CD4-positive, CD25-positive, alpha-beta regulatory T cell (primary cell): Measurements from ENCODE around the gene CEP152. TPM values are rescaled to one million over a fixed set of nuclear protein-coding genes. Genes with fewer than 3 reads are reported as not detected.

Experiments
- ATAC-seq, 2 donors: fragments of 150-1000 bp; cut with Tn5 transposase; one replicate each; pipeline ENCODE4 v1.10.0; 2021; ENCODE audit warnings: low read depth in 2 of 2, moderate number of reproducible peaks in 2 of 2, moderate library complexity in 1 of 2
- DNase-seq, 3 donors: peaks; one replicate each; pipeline versions ENCODE4 v3.0.0 to v3.0.0-alpha.2; 2012 to 2022; ENCODE audit warnings: mixed read lengths in 1 of 3
- H3K27ac ChIP-seq: one replicate; pipeline ENCODE4 v1.7.0; 2013; ENCODE audit warnings: mild to moderate bottlenecking, low read length; ENCODE audit not compliant: insufficient read depth, poor library complexity, severe bottlenecking
- H3K27me3 ChIP-seq: one replicate; pipeline ENCODE4 v1.7.0; 2013; ENCODE audit warnings: low read length; ENCODE audit not compliant: control insufficient read depth, insufficient read depth
- H3K36me3 ChIP-seq: one replicate; pipeline ENCODE4 v1.7.0; 2013; ENCODE audit warnings: mild to moderate bottlenecking, low read length, moderate library complexity; ENCODE audit not compliant: control insufficient read depth, insufficient read depth
- H3K4me1 ChIP-seq: 2 replicates; pipeline ENCODE4 v1.7.0; 2013; ENCODE audit warnings: mild to moderate bottlenecking, low read length; ENCODE audit not compliant: insufficient read depth, control insufficient read depth, poor library complexity, severe bottlenecking
- H3K4me3 ChIP-seq: one replicate; pipeline ENCODE4 v1.7.0; 2013; ENCODE audit warnings: low read depth, mild to moderate bottlenecking, low read length, moderate library complexity
- H3K9me3 ChIP-seq, 2 experiments: 1 replicate in 1 of 2; 2 replicates in 1 of 2; pipeline ENCODE4 v1.7.0; 2013; ENCODE audit warnings: low read length in 2 of 2, mild to moderate bottlenecking in 1 of 2, moderate library complexity in 1 of 2; ENCODE audit not compliant: control insufficient read depth in 2 of 2
- H3K27ac Mint-ChIP-seq, 3 donors: one replicate each; pipeline ENCODE4 v1.8.0; 2020 to 2022; ENCODE audit warnings: mild to moderate bottlenecking in 3 of 3, mixed read lengths in 3 of 3, moderate library complexity in 2 of 3
- H3K27me3 Mint-ChIP-seq: one replicate; pipeline ENCODE4 v1.8.0; 2022; ENCODE audit warnings: mild to moderate bottlenecking, mixed read lengths
- H3K36me3 Mint-ChIP-seq: one replicate; pipeline ENCODE4 v1.8.0; 2020; ENCODE audit warnings: mixed read lengths
- H3K4me1 Mint-ChIP-seq, 4 donors: one replicate each; pipeline ENCODE4 v1.8.0; 2020 to 2022; ENCODE audit warnings: mixed read lengths in 4 of 4, mild to moderate bottlenecking in 1 of 4
- H3K4me3 Mint-ChIP-seq, 4 donors: one replicate each; pipeline ENCODE4 v1.8.0; 2020 to 2022; ENCODE audit warnings: mild to moderate bottlenecking in 4 of 4, mixed read lengths in 4 of 4, moderate library complexity in 3 of 4
- H3K9me3 Mint-ChIP-seq, 7 donors: one replicate each; pipeline ENCODE4 v1.8.0; 2020 to 2022; ENCODE audit warnings: mixed read lengths in 7 of 7, mild to moderate bottlenecking in 3 of 7, moderate library complexity in 2 of 7
- polyA plus RNA-seq, 4 donors: library from polyadenylated mRNA; unstranded; fragments of 300-500 nt; fragmentation: Illumina TruSeq; gene quantifications; one replicate each; pipeline ENCODE4 v1.2.3, GENCODE V29; 2021
- total RNA-seq: library from RNA; stranded (reverse); gene quantifications from one replicate; pipeline ENCODE4 v1.2.3, GENCODE V29; 2022

CEP152 gene
- total and polyA plus RNA-seq, 5 donors from 2014 or later: 3.4 to 15.8 (median 4.0) TPM

DNA sequence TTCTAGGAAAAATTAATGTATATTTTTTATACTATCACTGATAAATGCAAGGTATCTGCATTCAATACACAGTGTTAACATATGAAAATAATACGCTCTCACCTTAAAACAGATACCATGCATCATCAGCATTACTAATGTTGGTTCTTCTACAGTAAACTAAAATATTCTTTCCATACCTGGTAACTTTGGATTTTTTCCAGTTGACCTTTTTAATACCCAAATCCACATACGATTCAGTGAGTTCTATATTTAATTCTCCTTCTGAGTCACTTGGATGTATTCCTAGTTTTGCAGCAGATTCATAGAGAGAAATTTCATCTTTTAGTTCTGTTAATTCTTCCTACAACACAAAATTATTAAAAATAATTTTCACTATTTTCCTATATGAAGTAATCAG lies 29.9 kb downstream of the CEP152 start:
- no peak overlapping the region for H3K27ac ChIP-seq
- peaks cover 0 to 2% (median 0%) of the 10 kb centered on the region in 4 donors for H3K4me1 Mint-ChIP-seq
- H3K36me3 Mint-ChIP-seq: peaks cover 42% of the 10 kb centered on the region
- H3K27ac Mint-ChIP-seq: no peak overlapping the region
- H3K4me3 Mint-ChIP-seq: no peak overlapping the region
- no peaks in the 10 kb centered on the region for H3K27me3 ChIP-seq
- ATAC-seq: no peak
- H3K27me3 Mint-ChIP-seq: no peaks in the 10 kb centered on the region
- no peak overlapping the region for H3K4me3 ChIP-seq
- H3K36me3 ChIP-seq: peaks cover 28% of the 10 kb centered on the region
- no peaks in the 10 kb centered on the region for H3K4me1 ChIP-seq
- no peaks in the 10 kb centered on the region for H3K9me3 ChIP-seq
- no peak for DNase-seq
- no peaks in the 10 kb centered on the region for H3K9me3 Mint-ChIP-seq

DNA sequence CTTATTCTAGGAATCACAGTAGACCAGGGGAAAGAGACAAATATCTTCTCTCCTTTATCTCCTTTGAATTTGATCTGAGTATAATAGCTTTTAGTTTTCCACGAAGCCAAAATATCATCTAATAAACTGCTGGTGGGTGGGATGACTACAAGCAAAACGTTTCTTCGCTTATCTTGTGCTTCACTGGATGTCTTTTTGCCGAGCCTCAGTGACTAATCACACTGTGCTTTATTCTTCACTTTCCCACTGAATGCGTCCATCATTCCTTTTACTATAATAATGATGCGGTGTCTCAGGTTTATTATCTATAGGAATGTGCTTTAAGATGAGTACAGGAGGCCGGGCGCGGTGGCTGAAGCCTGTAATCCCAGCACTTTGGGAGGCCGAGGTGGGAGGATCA lies 32.5 kb downstream of the CEP152 start:
- Histone ChIP-seq H3K9me3 (peaks cover 0 to 6% of the 10 kb centered on the region in 2 experiments), H3K27ac (no peak overlapping the region), H3K4me3 (no peak overlapping the region), H3K27me3 (no peaks in the 10 kb centered on the region), H3K36me3 (peaks cover 31% of the 10 kb centered on the region), H3K4me1 (no peaks in the 10 kb centered on the region)
- DNase-seq (no peak), ATAC-seq (no peak)
- H3K9me3 Mint-ChIP-seq: peaks cover 0 to 8% (median 0%) of the 10 kb centered on the region in 7 donors
- H3K27me3 Mint-ChIP-seq: no peaks in the 10 kb centered on the region
- H3K36me3 Mint-ChIP-seq: peaks cover 52% of the 10 kb centered on the region
- peak overlapping the region in 2 of 3 donors; percentile 22 to 32 for H3K27ac Mint-ChIP-seq
- no peak overlapping the region for H3K4me3 Mint-ChIP-seq
- peaks cover 0 to 6% (median under 1%) of the 10 kb centered on the region in 4 donors for H3K4me1 Mint-ChIP-seq

GRCh38 chr15:48777645-48778330 lies 33.1 kb downstream of the CEP152 start:
- peaks cover 29% of the 10 kb centered on the region for H3K36me3 ChIP-seq
- peaks cover 48% of the 10 kb centered on the region for H3K36me3 Mint-ChIP-seq
- H3K9me3 Mint-ChIP-seq: peaks cover 0 to 8% (median 2%) of the 10 kb centered on the region in 7 donors
- peaks cover 0 to 9% (median 2%) of the 10 kb centered on the region in 4 donors for H3K4me1 Mint-ChIP-seq
- no peaks in the 10 kb centered on the region for H3K4me1 ChIP-seq
- ATAC-seq (no peak), DNase-seq (no peak)
- H3K27me3 Mint-ChIP-seq: no peaks in the 10 kb centered on the region
- H3K27ac Mint-ChIP-seq: no peak overlapping the region
- peaks cover 0 to 6% of the 10 kb centered on the region in 2 experiments for H3K9me3 ChIP-seq
- no peak overlapping the region for H3K4me3 ChIP-seq
- H3K27ac ChIP-seq: no peak overlapping the region
- H3K27me3 ChIP-seq: no peaks in the 10 kb centered on the region
- no peak overlapping the region for H3K4me3 Mint-ChIP-seq

- no peaks in the 10 kb centered on the region for H3K27me3 ChIP-seq
- Mint-ChIP-seq H3K4me3 (no peak overlapping the region), H3K36me3 (peaks cover 46% of the 10 kb centered on the region), H3K27ac (no peak overlapping the region), H3K4me1 (peaks cover 0 to 14% (median 5%) of the 10 kb centered on the region in 4 donors), H3K27me3 (no peaks in the 10 kb centered on the region), H3K9me3 (peaks cover 0 to 8% (median 2%) of the 10 kb centered on the region in 7 donors)
- ATAC-seq (no peak), DNase-seq (no peak)
- no peak overlapping the region for H3K27ac ChIP-seq
- no peak overlapping the region for H3K4me3 ChIP-seq
- H3K4me1 ChIP-seq: no peaks in the 10 kb centered on the region
- peaks cover 23% of the 10 kb centered on the region for H3K36me3 ChIP-seq
- peaks cover 0 to 6% of the 10 kb centered on the region in 2 experiments for H3K9me3 ChIP-seq
Measured at GRCh38 chr15:48775546-48775945, 35.3 kb downstream of the CEP152 start.

- Histone ChIP-seq H3K27ac (no peak overlapping the region), H3K36me3 (peaks cover 20% of the 10 kb centered on the region), H3K27me3 (no peaks in the 10 kb centered on the region), H3K4me1 (no peaks in the 10 kb centered on the region), H3K4me3 (no peak overlapping the region), H3K9me3 (peaks cover 0 to 6% of the 10 kb centered on the region in 2 experiments)
- Mint-ChIP-seq H3K9me3 (peaks cover 0 to 8% (median 2%) of the 10 kb centered on the region in 7 donors), H3K36me3 (peaks cover 48% of the 10 kb centered on the region), H3K27ac (no peak overlapping the region), H3K27me3 (no peaks in the 10 kb centered on the region), H3K4me1 (peaks cover 0 to 14% (median 5%) of the 10 kb centered on the region in 4 donors), H3K4me3 (no peak overlapping the region)
- ATAC-seq (no peak), DNase-seq (no peak)
Measured at GRCh38 chr15:48774484-48774883, 36.4 kb downstream of the CEP152 start.

- peaks cover 0 to 1% (median 0%) of the 10 kb centered on the region in 7 donors for H3K9me3 Mint-ChIP-seq
- Histone ChIP-seq H3K27ac (no peak overlapping the region), H3K4me3 (no peak overlapping the region), H3K4me1 (no peaks in the 10 kb centered on the region), H3K27me3 (no peaks in the 10 kb centered on the region), H3K36me3 (peaks cover 37% of the 10 kb centered on the region), H3K9me3 (no peaks in the 10 kb centered on the region)
- no peaks in the 10 kb centered on the region for H3K27me3 Mint-ChIP-seq
- H3K36me3 Mint-ChIP-seq: peaks cover 59% of the 10 kb centered on the region
- ATAC-seq (no peak), DNase-seq (no peak)
- peaks cover 0 to 4% (median 2%) of the 10 kb centered on the region in 4 donors for H3K4me1 Mint-ChIP-seq
- H3K4me3 Mint-ChIP-seq: no peak overlapping the region
- no peak overlapping the region for H3K27ac Mint-ChIP-seq
Measured at GRCh38 chr15:48766196-48766595, 44.7 kb downstream of the CEP152 start.

- Histone ChIP-seq H3K9me3 (no peaks in the 10 kb centered on the region), H3K4me3 (no peak overlapping the region), H3K36me3 (peaks cover 27% of the 10 kb centered on the region), H3K4me1 (no peaks in the 10 kb centered on the region), H3K27ac (no peak overlapping the region), H3K27me3 (no peaks in the 10 kb centered on the region)
- H3K27ac Mint-ChIP-seq: no peak overlapping the region
- DNase-seq (no peak), ATAC-seq (no peak)
- no peak overlapping the region for H3K4me3 Mint-ChIP-seq
- H3K9me3 Mint-ChIP-seq: peaks cover 0 to 1% (median 0%) of the 10 kb centered on the region in 7 donors
- H3K27me3 Mint-ChIP-seq: no peaks in the 10 kb centered on the region
- peaks cover 48% of the 10 kb centered on the region for H3K36me3 Mint-ChIP-seq
- no peaks in the 10 kb centered on the region for H3K4me1 Mint-ChIP-seq
Measured at GRCh38 chr15:48765022-48765421, 45.8 kb downstream of the CEP152 start.
